Measurements from ENCODE around the gene ZMYM4.

DNA sequence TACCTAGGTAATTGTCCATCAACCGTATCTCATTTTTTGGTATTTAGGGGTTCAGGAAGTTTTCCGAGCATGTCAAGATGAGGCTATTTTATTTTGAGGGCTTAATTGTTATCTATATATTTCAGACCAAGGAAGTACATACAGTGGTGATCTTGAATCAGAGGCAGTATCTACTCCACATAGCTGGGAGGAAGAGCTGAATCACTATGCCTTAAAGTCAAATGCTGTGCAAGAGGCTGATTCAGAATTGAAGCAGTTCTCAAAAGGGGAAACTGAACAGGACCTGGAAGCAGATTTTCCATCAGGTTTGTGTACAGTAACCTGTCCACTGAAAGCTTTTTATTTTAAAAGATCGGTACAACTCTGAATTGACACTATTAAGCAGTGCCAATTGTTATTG lies 130.2 kb downstream of the ZMYM4 start:
- TF ChIP-seq EZH2 (IDR thresholded peaks at IDR 0.05; ENCODE audit: low read length), result no peak
- no peak for TF ChIP-seq CTCF (optimal IDR thresholded peaks at IDR 0.05 in 1 of 3, IDR thresholded peaks at IDR 0.05 in 1 of 3, conservative IDR thresholded peaks at IDR 0.05 in 1 of 3; ENCODE audit: extremely low read depth in 1 of 3, insufficient read depth in 2 of 3, low read length in 3 of 3)
